IMR-90 (cell line): Measurements from ENCODE around the gene HIGD1C.
"Not testable (repeated sequence)": the region's sequence is repeated elsewhere in the genome, so short reads cannot be mapped to it uniquely, and the experiment has no call there.

Source experiments
- BHLHE40 ChIP-seq: fragments of 150-350 bp; IDR thresholded peaks from 2 replicates; pipeline ENCODE4 v1.6.1; 2016; ENCODE audit warnings: mild to moderate bottlenecking, low read depth, low read length
- CEBPB ChIP-seq: IDR thresholded peaks from 2 replicates; pipeline ENCODE4 v1.6.1; 2012; ENCODE audit warnings: low read depth, low read length, improper control_type of control experiment
- CHD1 ChIP-seq: IDR thresholded peaks from 2 replicates; pipeline ENCODE4 v1.6.1; 2012; ENCODE audit warnings: low read depth, low read length, improper control_type of control experiment
- CTCF ChIP-seq: conservative IDR thresholded peaks from 2 replicates; pipeline ENCODE4 v1.5.1; 2012; ENCODE audit warnings: mild to moderate bottlenecking, low read depth, low read length, improper control_type of control experiment
- MAFK ChIP-seq: IDR thresholded peaks from 2 replicates; pipeline ENCODE4 v1.6.1; 2012; ENCODE audit warnings: low read depth, low read length, improper control_type of control experiment
- MAZ ChIP-seq: IDR thresholded peaks from 2 replicates; pipeline ENCODE4 v1.6.1; 2012; ENCODE audit warnings: low read depth, mild to moderate bottlenecking, low read length, improper control_type of control experiment, moderate library complexity, borderline replicate concordance
- MXI1 ChIP-seq: IDR thresholded peaks from 2 replicates; pipeline ENCODE4 v1.6.1; 2012; ENCODE audit warnings: low read depth, mild to moderate bottlenecking, low read length, moderate library complexity, borderline replicate concordance
- NFE2L2 ChIP-seq: fragments of 150-350 bp; IDR thresholded peaks from 2 replicates; pipeline ENCODE4 v1.6.1; 2016; ENCODE audit warnings: low read depth, mild to moderate bottlenecking, low read length
- POLR2A ChIP-seq: IDR thresholded peaks from 2 replicates; pipeline ENCODE4 v1.6.1; 2012; ENCODE audit warnings: mild to moderate bottlenecking, low read depth, low read length
- RAD21 ChIP-seq: IDR thresholded peaks from 2 replicates; pipeline ENCODE4 v1.6.1; 2012; ENCODE audit warnings: low read length, improper control_type of control experiment
- RCOR1 ChIP-seq: IDR thresholded peaks from 2 replicates; pipeline ENCODE4 v1.6.1; 2012; ENCODE audit warnings: mild to moderate bottlenecking, low read length, improper control_type of control experiment; ENCODE audit not compliant: insufficient replicate concordance
- SMC3 ChIP-seq: fragments of 150-350 bp; IDR thresholded peaks from 2 replicates; pipeline ENCODE4 v1.6.1; 2016; ENCODE audit warnings: low read depth, mild to moderate bottlenecking, antibody characterized with exemption, low read length, moderate library complexity
- TF ChIP-seq, protein P1 (sequence below): fragments of 150-350 bp; IDR thresholded peaks from 2 replicates; pipeline ENCODE4 v1.6.1; 2017; ENCODE audit warnings: mild to moderate bottlenecking, antibody characterized with exemption, low read length, low read depth
- TF ChIP-seq, protein P2 (sequence below): fragments of 150-350 bp; IDR thresholded peaks from 2 replicates; pipeline ENCODE4 v1.6.1; 2016; ENCODE audit warnings: low read depth, mild to moderate bottlenecking, low read length, moderate library complexity, borderline replicate concordance

DNA sequence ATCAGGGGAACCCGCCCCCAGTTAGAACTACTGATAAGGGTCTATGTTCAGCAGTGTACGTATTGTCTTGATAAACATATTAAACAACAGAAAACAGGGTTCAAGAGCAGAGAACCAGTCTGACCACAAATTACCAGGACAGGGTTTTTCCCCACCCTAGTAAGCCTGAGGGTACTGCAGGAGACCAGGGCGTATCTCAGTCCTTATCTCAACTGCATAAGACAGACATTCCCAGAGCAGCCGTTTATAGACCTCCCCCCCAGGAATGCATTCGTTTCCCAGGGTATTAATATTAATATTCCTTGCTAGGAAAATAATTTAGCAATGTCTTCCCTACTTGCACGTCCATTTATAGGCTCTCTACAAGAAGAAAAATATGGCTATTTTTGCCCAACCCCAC is 40.0 kb upstream of the HIGD1C start:
- not testable (repeated sequence) for TF ChIP-seq CTCF, MAFK, POLR2A, CEBPB, RCOR1, RAD21, SMC3, CHD1, MXI1, NFE2L2, MAZ, BHLHE40
- TF ChIP-seq, protein P1, sequence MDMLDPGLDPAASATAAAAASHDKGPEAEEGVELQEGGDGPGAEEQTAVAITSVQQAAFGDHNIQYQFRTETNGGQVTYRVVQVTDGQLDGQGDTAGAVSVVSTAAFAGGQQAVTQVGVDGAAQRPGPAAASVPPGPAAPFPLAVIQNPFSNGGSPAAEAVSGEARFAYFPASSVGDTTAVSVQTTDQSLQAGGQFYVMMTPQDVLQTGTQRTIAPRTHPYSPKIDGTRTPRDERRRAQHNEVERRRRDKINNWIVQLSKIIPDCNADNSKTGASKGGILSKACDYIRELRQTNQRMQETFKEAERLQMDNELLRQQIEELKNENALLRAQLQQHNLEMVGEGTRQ: not testable (repeated sequence)
- TF ChIP-seq, protein P2, sequence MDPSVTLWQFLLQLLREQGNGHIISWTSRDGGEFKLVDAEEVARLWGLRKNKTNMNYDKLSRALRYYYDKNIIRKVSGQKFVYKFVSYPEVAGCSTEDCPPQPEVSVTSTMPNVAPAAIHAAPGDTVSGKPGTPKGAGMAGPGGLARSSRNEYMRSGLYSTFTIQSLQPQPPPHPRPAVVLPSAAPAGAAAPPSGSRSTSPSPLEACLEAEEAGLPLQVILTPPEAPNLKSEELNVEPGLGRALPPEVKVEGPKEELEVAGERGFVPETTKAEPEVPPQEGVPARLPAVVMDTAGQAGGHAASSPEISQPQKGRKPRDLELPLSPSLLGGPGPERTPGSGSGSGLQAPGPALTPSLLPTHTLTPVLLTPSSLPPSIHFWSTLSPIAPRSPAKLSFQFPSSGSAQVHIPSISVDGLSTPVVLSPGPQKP: not testable (repeated sequence)
